GM21825 (cell line): ENCODE data around the gene RPS23.
A peak's percentile ranks its signal among the peaks of the same experiment; 100 is the strongest.
"Not testable (repeated sequence)": the region's sequence is repeated elsewhere in the genome, so short reads cannot be mapped to it uniquely, and the experiment has no call there.

Experiments
- ATAC-seq: cut with Tn5 transposase; IDR thresholded peaks from one replicate; pipeline ENCODE4 v1.9.1; 2021; ENCODE audit warnings: mild to moderate bottlenecking, moderate library complexity; ENCODE audit not compliant: unreplicated experiment

Gene RPS23

GRCh38 chr5:82290908-82291307 lies 12.8 kb upstream of the RPS23 start:
- ATAC-seq, result no peak

- no peak for ATAC-seq
These were observed 11.9 kb upstream of the RPS23 start for GRCh38 chr5:82290005-82290404.

- ATAC-seq, result no peak
These were observed 9.5 kb upstream of the RPS23 start for GRCh38 chr5:82287625-82288024.

GRCh38 chr5:82285206-82285605 lies 7.1 kb upstream of the RPS23 start:
- no peak for ATAC-seq

GRCh38 chr5:82283893-82284292 lies 5.7 kb upstream of the RPS23 start:
- no peak for ATAC-seq

- ATAC-seq, result no peak
These were observed 687 bp upstream of the RPS23 start for GRCh38 chr5:82278711-82279370.

- no peak for ATAC-seq
These were observed 554 bp downstream of the RPS23 start for GRCh38 chr5:82277613-82277986.

GRCh38 chr5:82276800-82277612 lies 1.1 kb downstream of the RPS23 start:
- ATAC-seq, result no peak

GRCh38 chr5:82275216-82275664 lies 2.9 kb downstream of the RPS23 start:
- no peak for ATAC-seq

- ATAC-seq, result no peak
These were observed 3.6 kb downstream of the RPS23 start for GRCh38 chr5:82274343-82275211.

- ATAC-seq, result not testable (repeated sequence)
These were observed 4.7 kb downstream of the RPS23 start for GRCh38 chr5:82273426-82273825.

- ATAC-seq, result not testable (repeated sequence)
These were observed 5.4 kb downstream of the RPS23 start for GRCh38 chr5:82272571-82273356.

- not testable (repeated sequence) for ATAC-seq
These were observed 8.8 kb downstream of the RPS23 start for GRCh38 chr5:82269363-82269762.

GRCh38 chr5:82267297-82267933 lies 10.7 kb downstream of the RPS23 start:
- not testable (repeated sequence) for ATAC-seq

GRCh38 chr5:82265047-82265446 lies 13.1 kb downstream of the RPS23 start:
- no peak for ATAC-seq

- peak; percentile 50 for ATAC-seq
These were observed 18.9 kb downstream of the RPS23 start for GRCh38 chr5:82259172-82259800.

- ATAC-seq, result no peak
These were observed 20.4 kb downstream of the RPS23 start for GRCh38 chr5:82257729-82258128.

- ATAC-seq, result no peak
These were observed 20.9 kb downstream of the RPS23 start for GRCh38 chr5:82257247-82257646.

- no peak for ATAC-seq
These were observed 22.3 kb downstream of the RPS23 start for GRCh38 chr5:82255844-82256243.

- ATAC-seq, result no peak
These were observed 25.4 kb downstream of the RPS23 start for GRCh38 chr5:82252744-82253143.
